IPS-20b (cell line): ENCODE data around the gene ID1.

Experiments
- H3K27ac ChIP-seq: one replicate; pipeline ENCODE4 v1.5.1; 2013; ENCODE audit warnings: low read length
- H3K27me3 ChIP-seq: 2 replicates; pipeline ENCODE4 v1.6.1; 2013; ENCODE audit warnings: mild to moderate bottlenecking, low read length, inconsistent platforms; ENCODE audit not compliant: insufficient read depth
- H3K36me3 ChIP-seq: 2 replicates; pipeline ENCODE4 v1.6.1; 2013; ENCODE audit warnings: low read depth, mild to moderate bottlenecking, inconsistent platforms, low read length, moderate library complexity; ENCODE audit not compliant: insufficient read depth
- H3K4me1 ChIP-seq: 2 replicates; pipeline ENCODE4 v1.6.1; 2013; ENCODE audit warnings: mild to moderate bottlenecking, control low read depth, inconsistent platforms, low read length, moderate library complexity; ENCODE audit not compliant: insufficient read depth
- H3K4me3 ChIP-seq: 2 replicates; pipeline ENCODE4 v1.5.1; 2013; ENCODE audit warnings: mild to moderate bottlenecking, low read length, inconsistent platforms
- H3K9ac ChIP-seq: 2 replicates; pipeline ENCODE4 v1.6.1; 2013; ENCODE audit warnings: low read depth, mild to moderate bottlenecking, inconsistent platforms, low read length, moderate library complexity
- H3K9me3 ChIP-seq: 2 replicates; pipeline ENCODE4 v1.6.1; 2013; ENCODE audit warnings: mild to moderate bottlenecking, low read depth, low read length, inconsistent platforms; ENCODE audit not compliant: insufficient read depth

ID1 gene

DNA sequence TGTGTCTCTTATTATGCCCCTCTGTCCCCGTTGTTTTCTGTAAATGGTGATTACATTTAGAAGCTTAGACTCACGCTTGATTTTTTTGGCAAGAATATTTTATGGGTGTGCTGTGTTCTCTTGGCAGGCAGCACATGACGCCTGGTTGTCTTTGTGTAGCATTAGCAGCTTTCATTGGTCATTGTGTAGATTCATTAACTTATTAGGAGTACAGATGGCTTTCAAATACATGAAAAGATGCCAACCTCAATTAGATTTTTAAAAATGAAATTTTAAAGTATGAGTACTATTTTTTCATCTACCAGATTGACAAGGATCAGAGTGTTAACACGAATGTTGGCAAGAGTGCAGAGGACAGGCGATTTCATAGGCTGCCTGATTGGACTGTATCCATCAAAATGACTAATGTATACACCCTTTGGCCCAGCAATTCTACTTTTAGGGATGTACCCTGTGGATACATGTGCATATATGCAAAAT lies 47.9 kb downstream of the ID1 start:
- H3K36me3 ChIP-seq: no peaks in the 10 kb centered on the region
- H3K27me3 ChIP-seq: no peaks in the 10 kb centered on the region
- H3K4me1 ChIP-seq: no peaks in the 10 kb centered on the region
- no peak overlapping the region for H3K4me3 ChIP-seq
- H3K9ac ChIP-seq: no peak overlapping the region
- H3K9me3 ChIP-seq: no peaks in the 10 kb centered on the region
- no peak overlapping the region for H3K27ac ChIP-seq

DNA sequence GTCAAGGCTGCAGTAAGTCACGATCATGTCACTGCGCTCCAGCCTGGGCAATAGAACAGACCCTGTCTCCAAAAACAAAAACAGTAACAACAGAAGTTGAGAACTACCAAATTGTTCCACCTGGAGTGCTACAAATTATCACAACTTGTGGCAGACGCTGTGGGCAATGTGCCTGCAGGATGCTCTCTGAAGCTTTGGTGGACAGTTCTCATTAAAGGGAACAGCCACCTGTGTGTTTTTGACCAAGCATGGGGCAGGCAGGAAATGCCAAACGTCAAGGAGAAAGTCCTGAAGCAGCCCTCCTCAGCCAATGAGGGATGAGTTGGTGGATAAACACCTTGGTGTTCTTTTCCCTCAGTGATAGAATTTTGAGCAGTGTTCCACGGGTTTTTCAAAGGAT lies 48.5 kb downstream of the ID1 start:
- Histone ChIP-seq H3K4me3 (no peak overlapping the region), H3K36me3 (no peaks in the 10 kb centered on the region), H3K4me1 (no peaks in the 10 kb centered on the region), H3K9me3 (no peaks in the 10 kb centered on the region), H3K9ac (no peak overlapping the region), H3K27ac (no peak overlapping the region), H3K27me3 (no peaks in the 10 kb centered on the region)

DNA sequence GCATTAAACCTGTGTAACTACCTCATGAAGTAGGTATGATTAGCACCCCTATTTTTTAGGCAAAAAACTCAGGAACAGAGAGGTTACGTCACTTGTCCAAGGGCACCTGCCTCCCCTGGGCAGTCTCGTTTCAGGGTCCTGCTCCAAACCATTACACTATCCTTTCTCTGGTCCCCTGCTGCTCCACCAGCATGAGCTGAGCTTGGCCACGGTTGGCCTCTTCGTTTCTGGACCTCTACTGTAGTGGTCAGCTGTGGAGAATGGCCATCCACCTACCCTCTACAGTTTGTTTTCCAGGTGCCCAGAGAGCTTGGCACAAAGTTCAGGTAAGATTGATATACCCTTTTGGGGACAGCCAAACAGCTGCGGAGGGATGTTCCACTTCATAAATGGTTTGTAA lies 49.4 kb downstream of the ID1 start:
- Histone ChIP-seq H3K36me3 (no peaks in the 10 kb centered on the region), H3K27ac (no peak overlapping the region), H3K4me1 (no peaks in the 10 kb centered on the region), H3K4me3 (no peak overlapping the region), H3K9me3 (no peaks in the 10 kb centered on the region), H3K27me3 (no peaks in the 10 kb centered on the region), H3K9ac (no peak overlapping the region)
